Body of pancreas (tissue), 4 donors: ENCODE results near the gene PEX14.

Experiments
- POLR2A ChIP-seq, 3 donors: fragments of 450-650 bp; IDR thresholded peaks; one replicate each; pipeline ENCODE4 v1.6.1; 2016; ENCODE audit warnings: antibody characterized with exemption in 3 of 3, mild to moderate bottlenecking in 2 of 3
- TF ChIP-seq, protein P1 (sequence below), 7 experiments: fragments of 450-650 bp in 4 of 7; fragments of 200-600 bp in 3 of 7; sonication (generic) in 3 of 7; IDR thresholded peaks; one replicate each; pipeline ENCODE4 v1.5.1; 2016 to 2019; ENCODE audit warnings: antibody characterized with exemption in 7 of 7

GRCh38 chr1:10662824-10663677 lies 188.3 kb downstream of the PEX14 start:
- TF ChIP-seq, protein P1, sequence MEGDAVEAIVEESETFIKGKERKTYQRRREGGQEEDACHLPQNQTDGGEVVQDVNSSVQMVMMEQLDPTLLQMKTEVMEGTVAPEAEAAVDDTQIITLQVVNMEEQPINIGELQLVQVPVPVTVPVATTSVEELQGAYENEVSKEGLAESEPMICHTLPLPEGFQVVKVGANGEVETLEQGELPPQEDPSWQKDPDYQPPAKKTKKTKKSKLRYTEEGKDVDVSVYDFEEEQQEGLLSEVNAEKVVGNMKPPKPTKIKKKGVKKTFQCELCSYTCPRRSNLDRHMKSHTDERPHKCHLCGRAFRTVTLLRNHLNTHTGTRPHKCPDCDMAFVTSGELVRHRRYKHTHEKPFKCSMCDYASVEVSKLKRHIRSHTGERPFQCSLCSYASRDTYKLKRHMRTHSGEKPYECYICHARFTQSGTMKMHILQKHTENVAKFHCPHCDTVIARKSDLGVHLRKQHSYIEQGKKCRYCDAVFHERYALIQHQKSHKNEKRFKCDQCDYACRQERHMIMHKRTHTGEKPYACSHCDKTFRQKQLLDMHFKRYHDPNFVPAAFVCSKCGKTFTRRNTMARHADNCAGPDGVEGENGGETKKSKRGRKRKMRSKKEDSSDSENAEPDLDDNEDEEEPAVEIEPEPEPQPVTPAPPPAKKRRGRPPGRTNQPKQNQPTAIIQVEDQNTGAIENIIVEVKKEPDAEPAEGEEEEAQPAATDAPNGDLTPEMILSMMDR (IDR thresholded peaks at IDR 0.05), result no peak
- TF ChIP-seq POLR2A (IDR thresholded peaks at IDR 0.05), result no peak
